BE2C (cell line): ENCODE data around the gene ABHD12.
"Not testable (repeated sequence)": the region's sequence is repeated elsewhere in the genome, so short reads cannot be mapped to it uniquely, and the experiment has no call there.

ENCODE experiments used
- DNase-seq: peaks from one replicate; pipeline ENCODE4 v3.0.0-alpha.2; 2020
- H3K27me3 ChIP-seq: fragments of 250-450 bp; sonication (Bioruptor Pico); 2 replicates; pipeline ENCODE4 v1.5.1; 2020; ENCODE audit warnings: mild to moderate bottlenecking
- H3K36me3 ChIP-seq: fragments of 250-450 bp; sonication (Bioruptor Pico); 2 replicates; pipeline ENCODE4 v1.5.1; 2020; ENCODE audit warnings: mild to moderate bottlenecking
- H3K4me1 ChIP-seq: fragments of 250-450 bp; sonication (Bioruptor Pico); 2 replicates; pipeline ENCODE4 v1.5.1; 2020
- H3K4me3 ChIP-seq: 2 replicates; pipeline ENCODE4 v1.5.1; 2011; ENCODE audit warnings: low read depth, low read length
- H3K9me3 ChIP-seq: fragments of 250-450 bp; sonication (Bioruptor Pico); 2 replicates; pipeline ENCODE4 v1.5.1; 2020
- TF ChIP-seq, protein P1 (sequence below): IDR thresholded peaks from 2 replicates; pipeline ENCODE4 v1.5.1; 2012; ENCODE audit warnings: mild to moderate bottlenecking, low read depth, low read length

Gene ABHD12

DNA sequence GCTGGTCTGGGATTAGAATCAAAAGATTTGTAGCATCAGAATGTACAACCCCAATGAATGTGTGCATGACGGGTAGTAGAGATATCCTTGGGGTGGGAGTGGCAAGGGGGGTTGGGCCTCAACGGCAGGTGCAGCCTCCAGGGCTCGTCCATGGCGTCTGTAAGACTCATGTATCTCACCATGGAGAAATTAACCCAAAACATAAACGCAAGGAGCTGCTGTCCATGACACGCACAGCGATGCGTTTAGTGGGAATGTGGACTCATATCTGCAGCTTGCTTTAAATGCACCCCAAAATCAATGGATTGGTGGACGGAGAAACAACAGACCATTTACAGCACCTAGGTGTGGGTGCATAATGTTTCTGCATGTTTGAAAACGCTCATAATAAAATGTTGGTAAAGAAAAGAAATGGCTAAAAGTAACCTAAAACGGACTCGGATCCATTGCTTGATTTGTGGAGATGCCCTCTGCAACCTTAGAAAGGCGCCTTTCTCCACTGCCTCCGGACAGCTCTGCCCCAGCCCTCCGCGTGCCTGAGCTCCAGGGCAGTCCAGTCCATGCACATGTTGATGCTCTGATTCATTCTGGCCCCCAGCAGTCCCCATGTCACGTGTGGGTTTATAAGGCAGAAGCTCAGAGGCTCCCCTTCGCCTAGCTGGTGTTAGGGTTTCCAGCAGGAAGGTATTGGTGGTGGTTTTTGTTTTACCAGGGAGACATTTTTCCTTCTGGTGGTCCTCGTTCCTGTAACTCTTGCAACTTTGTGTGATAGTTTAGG lies 118.2 kb downstream of the ABHD12 start:
- TF ChIP-seq, protein P1, sequence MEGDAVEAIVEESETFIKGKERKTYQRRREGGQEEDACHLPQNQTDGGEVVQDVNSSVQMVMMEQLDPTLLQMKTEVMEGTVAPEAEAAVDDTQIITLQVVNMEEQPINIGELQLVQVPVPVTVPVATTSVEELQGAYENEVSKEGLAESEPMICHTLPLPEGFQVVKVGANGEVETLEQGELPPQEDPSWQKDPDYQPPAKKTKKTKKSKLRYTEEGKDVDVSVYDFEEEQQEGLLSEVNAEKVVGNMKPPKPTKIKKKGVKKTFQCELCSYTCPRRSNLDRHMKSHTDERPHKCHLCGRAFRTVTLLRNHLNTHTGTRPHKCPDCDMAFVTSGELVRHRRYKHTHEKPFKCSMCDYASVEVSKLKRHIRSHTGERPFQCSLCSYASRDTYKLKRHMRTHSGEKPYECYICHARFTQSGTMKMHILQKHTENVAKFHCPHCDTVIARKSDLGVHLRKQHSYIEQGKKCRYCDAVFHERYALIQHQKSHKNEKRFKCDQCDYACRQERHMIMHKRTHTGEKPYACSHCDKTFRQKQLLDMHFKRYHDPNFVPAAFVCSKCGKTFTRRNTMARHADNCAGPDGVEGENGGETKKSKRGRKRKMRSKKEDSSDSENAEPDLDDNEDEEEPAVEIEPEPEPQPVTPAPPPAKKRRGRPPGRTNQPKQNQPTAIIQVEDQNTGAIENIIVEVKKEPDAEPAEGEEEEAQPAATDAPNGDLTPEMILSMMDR = no peak
- H3K36me3 ChIP-seq = peaks cover 49% of the 10 kb centered on the region
- peak; percentile 2 for DNase-seq

DNA sequence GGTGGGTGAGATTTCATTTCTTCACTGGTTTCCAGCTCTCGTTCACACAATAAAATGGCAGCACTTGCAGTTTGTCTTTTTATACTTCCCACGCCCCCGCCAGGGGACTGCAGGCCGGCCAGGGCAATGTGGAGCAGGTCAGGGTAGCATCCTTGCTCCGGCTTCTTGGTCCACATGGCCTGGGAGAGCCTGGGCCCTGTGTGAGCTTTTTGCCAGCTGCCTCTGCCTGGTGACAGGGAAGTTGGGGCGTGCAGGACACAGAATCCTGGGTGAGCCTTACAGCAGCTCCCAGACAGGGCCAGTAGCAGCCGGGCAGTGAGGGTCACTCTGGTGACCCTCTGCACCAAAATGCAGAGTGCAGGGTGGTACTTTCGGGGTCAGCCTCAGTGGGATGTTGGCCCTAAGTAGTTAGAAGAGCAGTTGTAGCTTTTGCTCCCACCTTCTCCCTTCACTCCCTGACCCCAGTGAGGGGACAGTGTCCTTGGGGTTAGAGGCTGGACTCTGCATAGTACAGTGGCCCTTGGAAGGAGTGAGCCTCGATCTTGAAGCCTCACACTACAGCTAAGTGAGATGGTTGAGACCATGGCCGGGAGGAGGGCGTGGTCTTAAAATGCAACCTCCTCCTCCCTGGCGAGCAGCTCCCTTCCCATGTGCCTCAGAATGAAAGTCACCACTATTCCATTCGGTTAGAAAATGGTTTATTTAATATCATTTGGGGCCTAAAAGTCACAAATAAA lies 119.0 kb downstream of the ABHD12 start:
- TF ChIP-seq, protein P1 = no peak
- Histone ChIP-seq H3K36me3 (peaks cover 45% of the 10 kb centered on the region), H3K9me3 (no peaks in the 10 kb centered on the region), H3K27me3 (no peaks in the 10 kb centered on the region), H3K4me1 (peaks cover 5% of the 10 kb centered on the region; the same call in 1 of the 2 replicates), H3K4me3 (no peak overlapping the region)
- DNase-seq = peak; percentile 2

More for the DNA sequence above, 118.2 kb downstream of the ABHD12 start:
- Histone ChIP-seq H3K27me3 (no peaks in the 10 kb centered on the region), H3K4me1 (peaks cover 5% of the 10 kb centered on the region; the same call in 1 of the 2 replicates), H3K4me3 (no peak overlapping the region), H3K9me3 (no peaks in the 10 kb centered on the region)

DNA sequence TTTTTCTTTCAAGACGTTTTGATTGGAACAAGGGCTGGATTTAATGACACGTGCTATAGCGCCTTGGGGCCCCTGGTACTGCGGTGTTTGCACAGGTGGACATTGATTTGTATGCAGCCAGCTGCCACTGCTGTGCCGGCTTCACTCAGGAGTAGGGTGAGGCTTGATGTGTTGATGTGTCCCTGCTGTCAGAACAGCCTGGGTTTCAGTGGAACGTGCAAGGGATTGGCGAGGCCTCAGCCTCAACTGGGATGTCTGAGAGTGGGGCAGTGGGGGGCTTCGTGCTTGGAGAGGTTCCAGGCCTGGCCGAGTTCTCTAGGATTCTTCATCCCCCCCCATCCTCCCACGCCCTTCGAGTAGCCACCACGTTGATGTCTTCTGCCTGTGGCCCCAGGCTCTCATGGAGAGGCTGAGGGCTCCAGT lies 119.8 kb downstream of the ABHD12 start:
- peak; percentile 2 for DNase-seq
- no peaks in the 10 kb centered on the region for H3K9me3 ChIP-seq
- H3K27me3 ChIP-seq = no peaks in the 10 kb centered on the region
- H3K4me1 ChIP-seq = peaks cover 5% of the 10 kb centered on the region; the same call in 1 of the 2 replicates
- TF ChIP-seq, protein P1 = no peak
- peaks cover 45% of the 10 kb centered on the region for H3K36me3 ChIP-seq
- H3K4me3 ChIP-seq = no peak overlapping the region

DNA sequence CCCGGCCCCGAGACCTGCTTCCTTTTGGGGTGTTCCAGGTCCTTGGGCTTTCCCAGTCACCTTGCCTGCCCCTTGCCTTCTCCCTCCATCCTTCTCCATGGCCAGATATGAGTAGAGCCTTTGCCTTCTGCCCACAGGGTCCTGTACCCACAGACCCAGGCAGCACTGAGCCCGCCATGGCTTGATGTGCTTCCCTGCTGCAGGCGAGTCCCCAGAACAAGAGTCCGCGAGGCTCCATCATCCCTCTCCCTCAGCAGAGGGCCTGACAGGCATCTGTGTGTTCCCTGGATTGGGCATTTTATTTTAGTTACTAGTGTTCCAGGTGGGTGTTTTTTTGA lies 120.8 kb downstream of the ABHD12 start:
- peaks cover 5% of the 10 kb centered on the region; the same call in 1 of the 2 replicates for H3K4me1 ChIP-seq
- H3K9me3 ChIP-seq = no peaks in the 10 kb centered on the region
- no peaks in the 10 kb centered on the region for H3K27me3 ChIP-seq
- H3K4me3 ChIP-seq = no peak overlapping the region
- TF ChIP-seq, protein P1 = no peak
- peaks cover 41% of the 10 kb centered on the region for H3K36me3 ChIP-seq
- peak; percentile 3 for DNase-seq

DNA sequence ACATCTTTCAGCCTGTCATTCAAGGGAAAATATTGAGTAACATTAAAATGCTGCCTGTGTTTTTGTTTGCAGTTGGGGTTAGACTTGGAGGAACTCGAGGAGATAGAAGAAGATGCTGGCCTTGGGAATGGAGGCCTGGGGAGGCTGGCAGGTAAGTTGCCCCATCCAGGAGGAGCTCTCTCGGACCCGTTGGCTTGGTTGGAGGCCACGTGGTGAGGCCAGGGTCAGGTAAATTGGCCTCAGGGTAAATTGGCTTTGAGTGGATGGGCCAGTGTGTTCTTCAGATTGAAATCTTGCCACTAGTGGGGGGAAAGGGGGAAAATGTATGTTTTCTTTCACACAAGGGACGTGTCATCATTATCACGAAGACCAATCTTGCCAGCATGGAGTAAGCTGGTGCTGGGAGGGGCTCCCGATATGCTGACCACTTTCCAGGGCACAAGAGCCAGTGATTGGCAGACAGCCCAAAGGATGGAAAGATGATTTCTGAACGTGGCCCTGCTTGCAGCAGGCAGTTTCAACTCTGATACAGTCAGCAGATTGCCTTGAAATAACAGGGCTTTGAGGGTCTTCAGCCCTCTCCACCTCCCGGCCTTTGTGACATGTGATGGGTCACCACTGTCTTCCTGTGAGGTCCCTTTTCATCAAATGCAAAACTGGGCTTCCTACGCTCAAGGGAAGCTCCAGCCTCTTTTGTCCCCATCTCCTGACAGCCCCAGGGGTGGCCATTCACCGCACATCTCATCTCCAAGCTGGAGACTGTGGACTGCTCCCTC lies 121.4 kb downstream of the ABHD12 start:
- no peaks in the 10 kb centered on the region for H3K9me3 ChIP-seq
- H3K4me3 ChIP-seq = no peak overlapping the region
- peak; percentile 13 for DNase-seq
- H3K27me3 ChIP-seq = no peaks in the 10 kb centered on the region
- peaks cover 2% of the 10 kb centered on the region; the same call in 1 of the 2 replicates for H3K4me1 ChIP-seq
- H3K36me3 ChIP-seq = peaks cover 36% of the 10 kb centered on the region
- TF ChIP-seq, protein P1 = no peak

DNA sequence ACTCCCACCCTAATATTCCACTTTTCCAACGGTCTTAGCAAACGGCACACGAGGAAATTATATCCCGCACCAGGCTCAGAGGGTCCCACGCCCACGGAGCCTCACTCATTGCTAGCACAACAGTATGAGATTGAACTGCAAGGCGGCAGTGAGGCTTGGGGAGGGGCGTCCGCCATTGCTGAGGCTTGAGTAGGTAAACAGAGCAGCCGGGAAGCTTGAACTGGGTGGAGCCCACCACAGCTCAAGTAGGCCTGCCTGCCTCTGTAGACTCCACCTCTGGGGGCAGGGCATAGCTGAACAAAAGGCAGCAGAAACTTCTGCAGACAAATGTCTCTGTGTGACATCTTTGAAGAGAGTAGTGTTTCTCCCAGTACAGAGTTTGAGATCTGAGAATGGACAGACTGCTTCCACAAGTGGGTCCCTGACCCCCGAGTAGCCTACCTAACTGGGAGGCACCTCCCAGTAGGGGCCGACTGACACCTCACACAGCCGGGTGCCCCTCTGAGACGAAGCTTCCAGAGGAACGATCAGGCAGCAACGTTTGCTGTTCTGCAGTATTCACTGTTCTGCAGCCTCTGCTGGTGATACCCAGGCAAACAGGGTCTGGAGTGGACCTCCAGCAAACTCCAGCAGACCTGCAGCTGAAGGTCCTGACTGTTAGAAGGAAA lies 129.7 kb downstream of the ABHD12 start:
- peaks cover 25% of the 10 kb centered on the region for H3K36me3 ChIP-seq
- not testable (repeated sequence) for DNase-seq, H3K4me3 ChIP-seq, H3K4me1 ChIP-seq, H3K27me3 ChIP-seq, H3K9me3 ChIP-seq
